Erythroblast (primary cell): ENCODE measurements around the gene SCAI.
"Not testable (repeated sequence)": the region's sequence is repeated elsewhere in the genome, so short reads cannot be mapped to it uniquely, and the experiment has no call there.

Experiments
- GATA1 ChIP-seq: IDR thresholded peaks from 2 replicates; pipeline ENCODE4 v1.6.1; 2011; ENCODE audit warnings: low read depth, mild to moderate bottlenecking, control low read depth, low read length, moderate library complexity
- POLR2A ChIP-seq: IDR thresholded peaks from 2 replicates; pipeline ENCODE4 v1.6.1; 2011; ENCODE audit warnings: mild to moderate bottlenecking, low read length

GRCh38 chr9:125118696-125119095 lies 24.6 kb downstream of the SCAI start:
- not testable (repeated sequence) for TF ChIP-seq POLR2A, GATA1
